ENCODE measurements around the gene NPPA.

The NPPA gene

GRCh38 chr1:11797525-11798216 is 49.9 kb downstream of the NPPA start:
- no peak overlapping the region for H3K27ac ChIP-seq
- TF ChIP-seq ZFX (IDR thresholded peaks at IDR 0.05; ENCODE audit: borderline replicate concordance), result no peak
- TF ChIP-seq CTCF (IDR thresholded peaks at IDR 0.05), result no peak

GRCh38 chr1:11796036-11796828 is 51.4 kb downstream of the NPPA start:
- TF ChIP-seq CTCF (IDR thresholded peaks at IDR 0.05) (no peak), ZFX (IDR thresholded peaks at IDR 0.05; ENCODE audit: borderline replicate concordance) (no peak)
- no peak overlapping the region for H3K27ac ChIP-seq

Measured in 22Rv1 (cell line).